ENCODE measurements around the gene PAXIP1. TPM values are rescaled to one million over a fixed set of nuclear protein-coding genes. Genes with fewer than 3 reads are reported as not detected.
"Not testable (repeated sequence)": the region's sequence is repeated elsewhere in the genome, so short reads cannot be mapped to it uniquely, and the experiment has no call there.

PAXIP1 gene
- total RNA-seq, 1 experiment from 2014 or later: 13.7 TPM

DNA sequence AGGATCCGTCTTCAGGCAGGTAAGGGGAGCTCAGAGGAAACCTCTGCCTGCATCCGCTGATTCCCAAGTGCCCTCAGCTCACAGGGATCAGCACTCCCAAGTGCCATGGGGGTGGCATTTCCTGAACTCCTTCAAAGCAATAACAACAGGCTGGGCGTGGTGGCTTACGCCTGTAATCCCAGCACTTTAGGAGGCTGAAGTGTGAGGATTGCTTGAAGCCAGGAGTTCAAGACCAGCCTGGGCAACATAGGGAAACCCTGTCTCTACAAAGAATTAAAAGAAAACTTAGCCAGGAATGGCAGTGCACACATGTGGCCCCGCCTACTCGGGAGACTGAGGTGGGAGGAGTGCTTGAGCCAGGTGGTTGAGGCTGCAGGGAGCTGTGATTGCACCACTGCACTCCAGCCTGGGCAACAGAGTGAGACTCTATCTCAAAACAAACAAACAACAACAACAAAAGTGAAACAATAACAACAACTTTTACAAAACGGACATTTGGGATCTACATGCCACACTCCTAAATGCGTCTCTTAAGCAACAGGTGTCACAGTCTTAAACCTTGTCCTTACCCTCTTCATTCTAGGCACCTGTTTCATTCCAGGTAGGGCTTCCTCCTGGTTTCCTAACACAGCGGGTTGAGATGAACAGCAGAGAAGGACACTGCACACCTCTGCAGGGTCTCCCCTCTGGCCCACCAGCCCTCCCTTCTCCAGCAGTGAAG, 73.8 kb downstream of the PAXIP1 start:
- peaks cover 5% of the 10 kb centered on the region for H3K4me1 Mint-ChIP-seq (ENCODE audit: insufficient read depth, unreplicated experiment)
- peak; percentile 37 for DNase-seq (ENCODE audit: unreplicated experiment)
- intact Hi-C loops (cut with micrococcal nuclease): loop anchor here (2.0 to 10.0 kb wide), 6 partner anchors 74 to 838 kb away; partner anchors contain the start of genes INSIG1 and PAXIP1
- POLR2A ChIA-PET: interaction anchor here (0.6 to 3.1 kb wide), 8 partner anchors 14 to 368 kb away, joined by 3 to 14 read pairs (median 6); partner anchors contain the start of gene INSIG1
- no peaks in the 10 kb centered on the region for H3K36me3 Mint-ChIP-seq (ENCODE audit: insufficient read depth, unreplicated experiment)
- CTCF ChIA-PET: interaction anchor here (0.9 to 3.6 kb wide), 7 partner anchors 14 to 838 kb away, joined by 3 to 65 read pairs (median 16); no protein-coding TSS in a partner anchor
- H3K27me3 Mint-ChIP-seq (ENCODE audit: insufficient read depth, unreplicated experiment): no peaks in the 10 kb centered on the region
- TF ChIP-seq, protein P1, sequence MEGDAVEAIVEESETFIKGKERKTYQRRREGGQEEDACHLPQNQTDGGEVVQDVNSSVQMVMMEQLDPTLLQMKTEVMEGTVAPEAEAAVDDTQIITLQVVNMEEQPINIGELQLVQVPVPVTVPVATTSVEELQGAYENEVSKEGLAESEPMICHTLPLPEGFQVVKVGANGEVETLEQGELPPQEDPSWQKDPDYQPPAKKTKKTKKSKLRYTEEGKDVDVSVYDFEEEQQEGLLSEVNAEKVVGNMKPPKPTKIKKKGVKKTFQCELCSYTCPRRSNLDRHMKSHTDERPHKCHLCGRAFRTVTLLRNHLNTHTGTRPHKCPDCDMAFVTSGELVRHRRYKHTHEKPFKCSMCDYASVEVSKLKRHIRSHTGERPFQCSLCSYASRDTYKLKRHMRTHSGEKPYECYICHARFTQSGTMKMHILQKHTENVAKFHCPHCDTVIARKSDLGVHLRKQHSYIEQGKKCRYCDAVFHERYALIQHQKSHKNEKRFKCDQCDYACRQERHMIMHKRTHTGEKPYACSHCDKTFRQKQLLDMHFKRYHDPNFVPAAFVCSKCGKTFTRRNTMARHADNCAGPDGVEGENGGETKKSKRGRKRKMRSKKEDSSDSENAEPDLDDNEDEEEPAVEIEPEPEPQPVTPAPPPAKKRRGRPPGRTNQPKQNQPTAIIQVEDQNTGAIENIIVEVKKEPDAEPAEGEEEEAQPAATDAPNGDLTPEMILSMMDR (IDR thresholded peaks at IDR 0.05; ENCODE audit: unreplicated experiment): no peak
- H3K9me3 Mint-ChIP-seq (ENCODE audit: unreplicated experiment): no peaks in the 10 kb centered on the region
- H3K27ac Mint-ChIP-seq (ENCODE audit: low read depth, unreplicated experiment): peak overlapping the region; percentile 93
- no TSS peak for BruUV-seq (replicated peaks)
- peak overlapping the region; percentile 97 for H3K4me3 Mint-ChIP-seq (ENCODE audit: unreplicated experiment)

DNA sequence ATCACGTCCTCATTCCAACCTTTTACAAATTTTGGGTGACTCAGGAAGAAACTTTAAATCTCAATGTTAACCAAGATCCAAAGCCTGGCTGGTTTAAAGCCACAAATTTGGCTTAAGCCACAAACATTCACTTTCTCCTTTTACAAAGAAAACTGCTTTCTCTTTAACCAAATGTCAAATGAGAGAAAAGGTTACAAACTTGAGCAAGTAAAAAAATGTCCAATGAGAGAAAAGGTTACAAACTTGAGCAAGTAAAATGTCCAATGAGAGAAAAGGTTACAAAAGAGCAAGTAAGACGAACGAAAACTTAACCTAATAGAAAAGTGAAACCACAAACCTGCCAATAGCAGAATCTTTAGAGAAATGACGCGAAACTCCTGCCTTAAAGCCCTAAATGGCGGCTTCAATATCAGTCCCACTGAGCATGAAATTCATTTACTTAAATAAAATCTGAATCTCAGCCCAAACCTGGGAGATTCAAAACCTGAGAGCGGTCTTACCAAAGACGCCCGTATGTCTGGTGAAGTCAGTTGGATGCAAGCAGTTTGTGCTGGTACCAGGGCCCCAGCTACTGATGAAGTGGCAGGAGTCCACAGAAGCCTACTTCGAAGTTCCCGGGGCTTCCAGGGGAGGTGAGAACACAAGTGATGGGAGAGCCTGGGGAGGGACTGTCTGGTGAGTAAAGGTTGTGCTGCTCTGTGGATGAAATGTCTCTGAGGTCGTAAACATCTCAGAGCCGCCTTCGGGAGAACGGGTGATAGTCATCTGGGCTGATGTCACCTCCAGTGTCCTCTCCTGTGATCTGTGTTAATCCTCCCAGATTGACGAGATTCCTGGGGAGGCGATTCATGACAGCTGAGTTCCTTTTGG, 74.6 kb downstream of the PAXIP1 start:
- Mint-ChIP-seq H3K4me3 (ENCODE audit: unreplicated experiment) (peak overlapping the region; percentile 97), H3K9me3 (ENCODE audit: unreplicated experiment) (no peaks in the 10 kb centered on the region), H3K36me3 (ENCODE audit: insufficient read depth, unreplicated experiment) (no peaks in the 10 kb centered on the region), H3K27ac (ENCODE audit: low read depth, unreplicated experiment) (peak overlapping the region; percentile 93), H3K27me3 (ENCODE audit: insufficient read depth, unreplicated experiment) (no peaks in the 10 kb centered on the region), H3K4me1 (ENCODE audit: insufficient read depth, unreplicated experiment) (peaks cover 5% of the 10 kb centered on the region)
- BruUV-seq (replicated peaks): TSS peak; percentile 40
- TF ChIP-seq, protein P1 (IDR thresholded peaks at IDR 0.05; ENCODE audit: unreplicated experiment): no peak
- ChIA-PET POLR2A (interaction anchor here (0.6 to 3.1 kb wide), 18 partner anchors 14 to 802 kb away, joined by 3 to 14 read pairs (median 4); partner anchors contain the start of gene INSIG1), CTCF (interaction anchor here (0.5 to 3.6 kb wide), 41 partner anchors 9 to 1610 kb away, joined by 3 to 65 read pairs (median 4); no protein-coding TSS in a partner anchor)
- intact Hi-C loops (cut with micrococcal nuclease): loop anchor here (1.0 to 10.0 kb wide), 7 partner anchors 74 to 839 kb away; partner anchors contain the start of genes INSIG1 and PAXIP1
- peak; percentile 93 for DNase-seq (ENCODE audit: unreplicated experiment)

DNA sequence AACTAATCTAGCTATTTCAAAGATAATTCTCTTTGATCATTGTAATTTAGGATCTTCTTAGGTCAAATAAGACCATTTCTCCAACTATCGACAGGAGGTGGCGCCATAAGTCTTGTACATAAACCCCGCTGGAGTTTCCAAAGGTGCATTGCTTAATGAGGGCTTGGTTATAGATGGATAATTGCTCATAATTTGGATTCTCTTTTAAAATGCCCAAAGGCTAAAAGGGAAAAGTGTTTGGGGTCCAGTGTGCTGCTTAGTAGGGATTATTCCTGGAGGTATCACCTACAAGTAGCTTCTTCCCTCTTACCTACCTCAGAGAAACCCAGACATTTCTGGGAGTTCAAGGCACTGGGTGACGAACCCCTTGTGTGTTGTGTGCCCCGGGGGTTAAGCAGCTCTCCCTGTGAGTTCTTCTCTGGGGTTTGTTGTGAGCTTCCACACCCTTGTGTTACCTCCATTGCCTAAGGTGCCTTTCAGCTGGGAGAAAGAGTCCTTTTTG, 75.2 kb downstream of the PAXIP1 start:
- TF ChIP-seq, protein P1 (IDR thresholded peaks at IDR 0.05; ENCODE audit: unreplicated experiment): peak; percentile 74

GRCh38 chr7:154922472-154922871, 80.5 kb downstream of the PAXIP1 start:
- intact Hi-C loops (cut with micrococcal nuclease): loop anchor here (10.0 kb wide), 1 partner anchor 812 kb away; no protein-coding TSS in a partner anchor
- CTCF ChIA-PET: interaction anchor here (2.9 kb wide), 1 partner anchor 9 kb away, joined by 37 read pairs; no protein-coding TSS in a partner anchor

More for the DNA sequence above, 75.2 kb downstream of the PAXIP1 start:
- ChIA-PET CTCF (interaction anchor here (0.5 to 3.6 kb wide), 56 partner anchors 9 to 1611 kb away, joined by 3 to 65 read pairs (median 4); no protein-coding TSS in a partner anchor), POLR2A (interaction anchor here (0.6 to 3.1 kb wide), 17 partner anchors 14 to 806 kb away, joined by 3 to 14 read pairs (median 3); partner anchors contain the start of gene INSIG1)
- intact Hi-C loops (cut with micrococcal nuclease): loop anchor here (1.0 to 10.0 kb wide), 8 partner anchors 75 to 840 kb away; partner anchors contain the start of genes INSIG1 and PAXIP1
- H3K4me1 Mint-ChIP-seq (ENCODE audit: insufficient read depth, unreplicated experiment): peaks cover 5% of the 10 kb centered on the region
- H3K9me3 Mint-ChIP-seq (ENCODE audit: unreplicated experiment): no peaks in the 10 kb centered on the region
- H3K27ac Mint-ChIP-seq (ENCODE audit: low read depth, unreplicated experiment): peak overlapping the region; percentile 93
- DNase-seq (ENCODE audit: unreplicated experiment): peak; percentile 86
- H3K27me3 Mint-ChIP-seq (ENCODE audit: insufficient read depth, unreplicated experiment): no peaks in the 10 kb centered on the region
- peak overlapping the region; percentile 97 for H3K4me3 Mint-ChIP-seq (ENCODE audit: unreplicated experiment)
- BruUV-seq (replicated peaks): no TSS peak
- H3K36me3 Mint-ChIP-seq (ENCODE audit: insufficient read depth, unreplicated experiment): no peaks in the 10 kb centered on the region

More at GRCh38 chr7:154922472-154922871, 80.5 kb downstream of the PAXIP1 start:
- H3K27me3 Mint-ChIP-seq (ENCODE audit: insufficient read depth, unreplicated experiment); POLR2A ChIA-PET; H3K27ac Mint-ChIP-seq (ENCODE audit: low read depth, unreplicated experiment); BruUV-seq (replicated peaks); H3K36me3 Mint-ChIP-seq (ENCODE audit: insufficient read depth, unreplicated experiment); DNase-seq (ENCODE audit: unreplicated experiment); H3K4me3 Mint-ChIP-seq (ENCODE audit: unreplicated experiment); H3K9me3 Mint-ChIP-seq (ENCODE audit: unreplicated experiment); H3K4me1 Mint-ChIP-seq (ENCODE audit: insufficient read depth, unreplicated experiment): not testable (repeated sequence)

Data from MCF 10A (cell line).